Smooth muscle cell (in vitro differentiated cells): ENCODE data around the gene ATXN1. TPM values are rescaled to one million over a fixed set of nuclear protein-coding genes. Genes with fewer than 3 reads are reported as not detected.

Experiments
- DNase-seq: peaks from one replicate; lab custom pipeline; 2025; ENCODE audit not compliant: unreplicated experiment; lab: John Stamatoyannopoulos, UW
- H2AFZ ChIP-seq: fragments of 200-600 bp; sonication (generic); 2 replicates; pipeline ENCODE4 v1.6.0; 2016; ENCODE audit warnings: antibody characterized with exemption, low read depth, mild to moderate bottlenecking
- H3F3A ChIP-seq: fragments of 200-600 bp; sonication (generic); 2 replicates; pipeline ENCODE4 v1.6.0; 2017; ENCODE audit warnings: antibody characterized with exemption, low read depth
- H3K27ac ChIP-seq: fragments of 200-600 bp; sonication (generic); 2 replicates; pipeline ENCODE4 v1.5.1; 2016; ENCODE audit warnings: low read depth, mild to moderate bottlenecking
- H3K27me3 ChIP-seq: fragments of 200-600 bp; sonication (generic); 2 replicates; pipeline ENCODE4 v1.6.1; 2016; ENCODE audit warnings: low read depth, mild to moderate bottlenecking
- H3K36me3 ChIP-seq: fragments of 200-600 bp; sonication (generic); 2 replicates; pipeline ENCODE4 v1.5.1; 2016; ENCODE audit warnings: low read depth
- H3K4me1 ChIP-seq: fragments of 200-600 bp; sonication (generic); 2 replicates; pipeline ENCODE4 v1.5.1; 2016; ENCODE audit warnings: low read depth
- H3K4me2 ChIP-seq: fragments of 200-600 bp; sonication (generic); 2 replicates; pipeline ENCODE4 v1.6.0; 2016; ENCODE audit warnings: mild to moderate bottlenecking
- H3K4me3 ChIP-seq: fragments of 200-600 bp; sonication (generic); 2 replicates; pipeline ENCODE4 v1.5.1; 2016; ENCODE audit warnings: mild to moderate bottlenecking
- H3K79me2 ChIP-seq: fragments of 200-600 bp; sonication (generic); 2 replicates; pipeline ENCODE4 v1.6.0; 2016; ENCODE audit warnings: low read depth, mild to moderate bottlenecking
- H3K9ac ChIP-seq: fragments of 200-600 bp; sonication (generic); 2 replicates; pipeline ENCODE4 v1.6.0; 2016; ENCODE audit warnings: low read depth
- H3K9me3 ChIP-seq: fragments of 200-600 bp; sonication (generic); replicated peaks from 2 replicates; pipeline ENCODE4 v1.5.1; 2016; ENCODE audit warnings: low read depth
- H4K20me1 ChIP-seq: fragments of 200-600 bp; sonication (generic); 2 replicates; pipeline ENCODE4 v1.6.0; 2016; ENCODE audit warnings: low read depth
- CTCF ChIP-seq: fragments of 200-600 bp; sonication (generic); IDR thresholded peaks from 2 replicates; pipeline ENCODE4 v1.5.1; 2017; ENCODE audit warnings: borderline replicate concordance, mild to moderate bottlenecking, antibody characterized with exemption; ENCODE audit not compliant: insufficient read depth, poor library complexity, severe bottlenecking
- WGBS: methylation state at CpG from one replicate; pipeline ENCODE4 v1.1.7; 2016; ENCODE audit warnings: low lambda C conversion rate; 5-methylcytosine and 5-hydroxymethylcytosine counted together
- polyA plus RNA-seq: library from polyadenylated mRNA; unstranded; fragments of >200 nt; fragmentation: Nextera tagmentation; extraction: Ambion mirVana; gene quantifications from 2 replicates; pipeline ENCODE4 v1.2.1, GENCODE V29; 2016
- total RNA-seq: library from RNA; depleted of rRNA; stranded (reverse); fragments of >200 nt; gene quantifications from 2 replicates; pipeline ENCODE4 v1.2.3, GENCODE V29; 2014

ATXN1 gene
- total and polyA plus RNA-seq, 2 experiments from 2014 or later: 17.9 to 40.6 TPM

- no peak for TF ChIP-seq CTCF
- Histone ChIP-seq H3K27ac (peak overlapping the region; percentile 96), H4K20me1 (no peaks in the 10 kb centered on the region), H3K27me3 (no peaks in the 10 kb centered on the region), H3F3A (peaks cover 48% of the 10 kb centered on the region), H3K4me2 (peak overlapping the region; percentile 83), H3K4me1 (peaks cover 53% of the 10 kb centered on the region), H3K4me3 (peak overlapping the region; percentile 32), H3K9ac (peak overlapping the region; percentile 79), H3K79me2 (peaks cover 47% of the 10 kb centered on the region), H3K9me3 (no peaks in the 10 kb centered on the region), H2AFZ (no peak overlapping the region), H3K36me3 (no peaks in the 10 kb centered on the region)
- 15% methylated on average over 7 of the region's 7 CpGs for WGBS
- no peak for DNase-seq
These were observed 36.0 kb downstream of the ATXN1 start for GRCh38 chr6:16725145-16725864.

- H3K27me3 ChIP-seq: no peaks in the 10 kb centered on the region
- H3K9ac ChIP-seq: peak overlapping the region; percentile 79
- H4K20me1 ChIP-seq: no peaks in the 10 kb centered on the region
- H3K4me1 ChIP-seq: peaks cover 50% of the 10 kb centered on the region
- no peak overlapping the region for H2AFZ ChIP-seq
- H3K27ac ChIP-seq: peak overlapping the region; percentile 96
- peak overlapping the region; percentile 83 for H3K4me2 ChIP-seq
- no peak for TF ChIP-seq CTCF
- DNase-seq: no peak
- H3K4me3 ChIP-seq: peak overlapping the region; percentile 32
- no peaks in the 10 kb centered on the region for H3K36me3 ChIP-seq
- peaks cover 55% of the 10 kb centered on the region for H3K79me2 ChIP-seq
- no peaks in the 10 kb centered on the region for H3K9me3 ChIP-seq
- peaks cover 39% of the 10 kb centered on the region for H3F3A ChIP-seq
- WGBS: 4% methylated on average over 3 of the region's 3 CpGs
These were observed 37.4 kb downstream of the ATXN1 start for GRCh38 chr6:16723826-16724225.

GRCh38 chr6:16723402-16723801 is 37.9 kb downstream of the ATXN1 start:
- Histone ChIP-seq H3K4me1 (peaks cover 49% of the 10 kb centered on the region), H2AFZ (no peak overlapping the region), H4K20me1 (no peaks in the 10 kb centered on the region), H3K9me3 (no peaks in the 10 kb centered on the region), H3K36me3 (no peaks in the 10 kb centered on the region), H3K4me2 (peak overlapping the region; percentile 83), H3K79me2 (peaks cover 59% of the 10 kb centered on the region), H3F3A (peaks cover 38% of the 10 kb centered on the region), H3K4me3 (peak overlapping the region; percentile 14), H3K9ac (peak overlapping the region; percentile 70), H3K27ac (peak overlapping the region; percentile 96), H3K27me3 (no peaks in the 10 kb centered on the region)
- TF ChIP-seq CTCF: no peak
- 57% methylated on average over 2 of the region's 2 CpGs for WGBS
- DNase-seq: no peak

DNA sequence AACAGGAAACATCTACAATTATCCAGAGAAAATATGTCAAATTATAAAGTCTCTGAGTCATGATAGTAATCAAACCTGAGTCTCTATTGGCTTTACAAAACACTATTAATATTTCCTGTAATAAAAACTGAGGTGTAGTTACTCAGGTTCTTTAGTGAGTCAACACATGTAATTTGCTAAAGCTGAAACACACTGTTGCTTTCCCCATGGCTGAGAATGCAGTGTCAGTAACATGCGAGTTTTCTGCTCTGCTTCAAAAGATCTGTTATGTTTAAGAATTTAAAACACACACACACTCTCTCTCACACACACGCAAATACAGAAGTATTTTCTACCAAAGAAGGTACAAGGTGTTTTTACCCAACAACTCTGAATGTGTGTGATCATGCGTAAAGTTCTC is 38.6 kb downstream of the ATXN1 start:
- WGBS: 60% methylated on average over 3 of the region's 3 CpGs
- Histone ChIP-seq H3F3A (peaks cover 30% of the 10 kb centered on the region), H3K4me2 (peak overlapping the region; percentile 83), H3K4me1 (peaks cover 42% of the 10 kb centered on the region), H4K20me1 (no peaks in the 10 kb centered on the region), H3K27me3 (no peaks in the 10 kb centered on the region), H3K4me3 (peak overlapping the region; percentile 2), H2AFZ (no peak overlapping the region), H3K27ac (peak overlapping the region; percentile 96), H3K36me3 (no peaks in the 10 kb centered on the region), H3K79me2 (peaks cover 64% of the 10 kb centered on the region), H3K9me3 (no peaks in the 10 kb centered on the region), H3K9ac (peak overlapping the region; percentile 70)
- no peak for DNase-seq
- no peak for TF ChIP-seq CTCF
